CD4-positive, alpha-beta T cell treated with Interferon gamma for 1 hour (primary cell): ENCODE measurements around the gene APBA2.

Source experiments
- DNase-seq: peaks from one replicate; pipeline ENCODE4 v3.0.0-alpha.2; 2020

Gene APBA2

DNA sequence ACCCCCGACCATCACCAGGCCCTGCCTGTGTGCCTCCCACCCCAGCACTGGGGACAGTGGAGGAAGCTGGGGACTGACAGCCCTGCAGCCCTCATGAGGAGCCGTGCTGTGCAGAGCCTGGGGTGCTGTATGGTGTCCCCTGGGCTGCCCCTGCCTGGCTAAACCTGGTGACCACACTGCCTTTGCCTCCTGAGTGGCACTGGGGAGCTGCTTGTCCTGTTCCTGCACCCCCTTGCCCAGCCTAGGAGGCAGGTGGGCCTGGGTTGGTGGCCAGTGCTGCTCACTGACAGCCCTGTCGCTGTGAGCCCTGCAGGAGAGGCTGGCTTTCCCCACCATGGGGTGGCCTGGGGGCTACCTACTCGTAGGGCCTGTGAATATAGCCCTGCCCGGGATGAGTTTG, 224.4 kb downstream of the APBA2 start:
- DNase-seq = no peak

DNA sequence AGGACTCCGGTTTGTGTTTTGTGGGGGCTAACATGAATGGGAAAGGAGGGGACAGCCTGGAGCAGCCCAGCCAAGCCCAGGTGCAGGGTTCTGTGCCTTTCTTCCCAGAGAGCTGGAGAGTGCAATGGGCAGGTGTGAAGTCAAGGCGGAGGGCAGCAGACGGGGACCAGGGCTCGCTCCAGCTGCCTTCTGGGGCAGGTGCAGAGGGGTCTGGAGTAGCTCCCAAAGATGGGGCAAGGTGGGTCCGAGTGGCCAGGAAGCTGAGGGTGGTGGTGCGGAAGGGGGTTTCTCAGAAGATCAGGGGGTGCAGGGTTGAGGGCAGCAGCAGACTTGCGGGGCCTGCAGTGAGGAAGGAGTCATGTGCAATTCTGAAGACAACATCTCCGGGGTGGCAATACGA, 225.0 kb downstream of the APBA2 start:
- no peak for DNase-seq

DNA sequence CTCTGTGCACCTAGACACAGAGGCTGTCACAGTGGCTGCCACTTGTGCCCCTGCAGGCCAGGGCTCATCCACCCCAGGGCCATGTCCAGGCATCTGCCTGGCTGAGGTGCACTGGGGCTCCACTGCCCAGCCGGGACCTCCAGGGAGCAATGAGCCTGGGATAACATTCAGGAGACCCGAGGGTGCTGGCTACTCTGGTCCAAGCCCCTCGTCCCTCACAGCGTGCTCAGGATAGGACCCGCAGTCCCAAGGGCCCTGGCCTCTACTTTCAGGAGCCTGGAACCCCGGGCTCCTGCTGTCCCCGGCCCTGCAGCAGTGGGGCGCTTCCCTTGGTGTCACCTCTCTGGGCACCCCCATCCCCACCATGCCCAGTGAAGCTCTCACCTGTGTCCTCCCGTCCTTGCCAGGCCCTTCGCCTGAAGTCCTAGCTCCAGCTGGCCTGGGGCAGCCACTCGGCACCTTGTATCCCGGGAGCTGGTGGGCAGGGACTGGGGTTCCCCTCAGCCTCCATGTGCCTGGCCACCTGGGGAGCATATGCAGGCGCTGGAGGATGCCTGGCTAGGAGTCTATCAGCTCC, 226.0 kb downstream of the APBA2 start:
- DNase-seq = no peak

DNA sequence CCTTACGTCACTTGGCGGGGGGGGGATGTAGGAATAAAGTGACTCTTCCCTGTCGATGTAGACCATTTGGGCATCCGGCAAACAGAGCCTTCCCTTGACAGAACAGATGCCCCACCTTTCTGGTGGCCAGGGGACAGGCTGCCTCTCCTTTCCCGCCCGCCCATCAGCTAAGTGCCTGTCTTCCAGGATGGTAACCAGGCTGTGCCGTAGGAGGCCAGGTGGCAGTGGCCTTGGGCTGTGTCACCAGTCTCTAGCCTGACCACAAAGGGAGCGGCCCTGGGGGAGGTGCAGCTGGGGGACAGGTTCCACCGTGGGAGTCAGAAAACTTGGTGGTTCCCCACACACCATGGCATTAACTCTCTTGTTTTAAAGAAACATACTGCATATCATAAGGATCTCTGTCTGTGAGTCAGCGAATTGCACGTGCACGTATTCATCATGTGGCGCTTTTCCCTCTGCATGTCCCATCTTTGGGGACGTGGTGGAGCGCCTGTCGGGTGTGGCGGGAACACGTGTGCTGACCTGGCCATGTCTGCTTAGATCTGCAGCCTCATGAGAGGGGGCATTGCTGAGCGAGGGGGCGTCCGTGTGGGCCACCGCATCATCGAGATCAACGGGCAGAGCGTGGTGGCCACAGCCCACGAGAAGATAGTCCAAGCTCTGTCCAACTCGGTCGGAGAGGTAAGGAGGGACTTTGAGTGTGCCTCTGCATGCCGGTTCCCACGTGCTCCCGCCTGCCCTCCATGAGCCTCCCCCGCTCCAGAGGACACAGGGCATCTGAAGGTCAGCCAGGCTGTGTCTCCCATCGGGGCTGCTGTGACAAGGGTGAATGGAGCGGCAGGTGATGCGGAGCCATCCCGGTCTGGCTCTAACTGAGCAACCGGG, 227.8 kb downstream of the APBA2 start:
- DNase-seq = no peak

DNA sequence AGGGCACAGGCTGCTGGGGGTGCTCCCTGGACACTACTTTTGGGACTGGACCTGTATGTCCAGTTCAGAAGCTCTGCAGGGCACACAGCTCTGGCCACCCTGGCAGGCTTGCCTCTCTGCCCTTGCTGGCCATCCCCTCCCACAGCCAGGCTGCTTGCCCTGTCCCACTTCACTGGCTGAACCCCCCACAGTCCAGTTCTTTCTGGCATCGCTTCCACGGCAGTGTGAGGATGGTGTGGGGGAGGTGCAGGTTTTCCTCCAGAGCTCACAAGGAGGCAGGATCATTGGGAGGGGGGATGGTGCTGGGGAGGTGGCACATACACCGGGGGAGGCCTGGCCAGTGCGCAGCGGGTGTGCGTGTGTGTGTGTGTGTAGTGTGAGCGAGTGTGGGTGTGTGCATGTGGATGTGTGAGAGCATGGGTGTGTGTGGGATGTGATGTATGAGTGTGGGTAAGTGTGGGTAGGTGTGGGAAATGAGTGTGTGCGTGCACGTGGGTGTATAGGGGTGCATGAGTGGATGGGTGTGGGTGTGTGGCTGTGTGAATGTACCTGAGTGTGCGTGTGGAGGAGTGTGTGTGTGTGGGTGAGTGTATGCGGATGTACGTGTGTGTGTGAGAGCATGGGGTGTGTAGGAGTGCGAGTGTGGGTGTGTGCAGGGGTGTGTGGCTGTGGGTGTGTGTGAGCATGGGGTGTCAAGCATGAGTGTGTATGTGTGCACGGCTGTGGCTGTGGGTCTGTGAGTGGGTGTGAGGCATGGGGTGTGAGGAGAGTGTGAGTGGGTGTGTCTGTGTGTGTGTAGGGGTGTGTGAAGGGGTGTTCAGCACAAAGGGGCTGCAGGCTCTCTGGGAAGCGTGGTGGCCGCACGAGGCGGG, 228.7 kb downstream of the APBA2 start:
- no peak for DNase-seq

DNA sequence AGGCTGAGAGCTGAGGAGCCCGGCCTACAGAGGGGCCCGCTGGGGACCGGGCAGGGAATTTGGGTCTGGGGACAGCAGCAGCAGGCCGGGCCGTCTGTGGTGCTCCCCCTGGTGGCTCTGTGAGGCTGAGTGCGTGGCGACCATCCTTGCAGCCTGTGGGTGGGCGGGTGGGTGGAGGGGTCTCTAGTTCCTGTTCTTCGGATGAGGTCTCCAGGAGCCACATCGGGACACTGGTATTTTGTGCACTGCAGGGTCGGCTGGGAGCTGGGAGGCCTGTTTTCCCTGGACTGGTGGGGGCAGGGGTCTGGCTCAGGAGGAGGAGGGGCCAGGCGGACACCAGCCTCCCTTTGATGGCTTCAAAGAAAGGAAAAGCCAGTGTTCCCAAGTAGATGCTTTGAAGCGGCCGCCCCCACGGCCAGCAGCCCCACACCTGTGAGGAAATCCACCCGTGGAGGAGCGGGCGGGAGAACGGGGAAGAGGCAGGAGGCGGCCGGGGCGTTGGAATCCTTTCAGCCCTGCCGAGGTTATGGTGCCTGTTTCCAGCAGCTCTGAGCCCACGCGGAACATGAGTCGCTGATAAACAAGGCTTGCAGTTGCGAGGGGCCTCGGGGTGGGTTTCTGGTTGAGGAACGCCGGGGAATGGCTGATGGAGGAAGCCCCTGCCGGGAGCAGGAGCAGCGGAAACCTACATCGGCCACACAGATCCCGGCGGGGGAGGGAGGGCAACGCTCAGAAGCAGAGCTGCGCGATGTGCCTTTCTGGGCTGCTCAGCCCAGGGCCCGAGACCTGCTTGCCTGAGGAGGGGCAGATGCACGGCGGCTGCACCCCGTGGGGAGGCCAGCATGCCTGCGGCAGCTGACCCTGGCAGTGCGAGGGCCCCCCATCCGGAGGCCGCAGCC, 229.6 kb downstream of the APBA2 start:
- no peak for DNase-seq

DNA sequence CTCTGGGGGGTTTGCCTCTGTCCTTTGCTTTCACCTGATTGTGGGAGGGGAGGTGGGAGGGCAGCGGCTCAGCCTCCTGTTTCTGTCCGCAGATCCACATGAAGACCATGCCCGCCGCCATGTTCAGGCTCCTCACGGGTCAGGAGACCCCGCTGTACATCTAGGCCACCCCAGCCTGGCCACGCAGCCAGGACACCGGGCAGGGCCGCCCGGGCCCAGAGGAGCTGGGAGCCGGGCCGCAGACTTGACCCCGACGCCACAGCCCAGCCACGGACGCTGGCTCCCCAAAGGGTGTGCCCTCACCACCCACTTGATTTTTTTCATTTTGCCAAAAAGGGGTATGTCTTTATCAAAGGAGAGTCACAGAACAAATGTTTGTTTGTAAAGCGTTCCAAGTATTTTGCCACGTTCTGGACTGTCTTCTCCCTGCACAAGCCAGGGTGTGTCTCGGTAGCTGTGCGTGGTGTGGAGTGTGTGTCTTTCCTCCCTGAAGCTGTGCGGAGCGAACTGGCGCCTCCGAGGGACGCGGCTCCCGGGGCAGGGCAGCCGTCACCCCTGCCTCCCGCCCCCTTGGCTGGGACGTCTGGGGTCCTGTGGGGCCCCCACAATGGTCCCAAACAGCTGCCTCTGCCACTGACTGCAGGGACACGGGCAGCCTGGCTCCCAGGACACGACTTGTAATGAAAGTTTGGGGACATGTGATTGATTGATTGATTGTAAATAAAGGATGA, 231.4 kb downstream of the APBA2 start:
- no peak for DNase-seq

DNA sequence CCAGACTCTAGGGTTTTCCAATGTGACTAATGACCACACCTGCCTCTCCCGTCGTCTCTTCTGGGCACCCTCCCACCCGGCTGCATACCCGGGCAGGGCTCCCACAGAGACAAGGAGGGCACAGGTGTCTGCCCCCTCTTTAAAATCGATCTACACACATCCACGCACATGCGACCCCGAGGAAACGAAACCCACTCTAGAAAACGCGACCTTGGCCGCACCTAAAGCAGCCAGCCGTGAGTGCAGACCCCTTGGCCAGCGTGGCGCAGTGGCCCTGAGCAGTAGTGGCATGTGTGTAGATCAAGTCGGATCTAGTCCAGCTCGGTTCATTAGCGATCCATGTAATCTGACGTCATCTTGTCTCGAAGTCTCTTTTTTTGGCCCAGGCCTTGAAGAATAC, 232.0 kb downstream of the APBA2 start:
- DNase-seq = no peak

DNA sequence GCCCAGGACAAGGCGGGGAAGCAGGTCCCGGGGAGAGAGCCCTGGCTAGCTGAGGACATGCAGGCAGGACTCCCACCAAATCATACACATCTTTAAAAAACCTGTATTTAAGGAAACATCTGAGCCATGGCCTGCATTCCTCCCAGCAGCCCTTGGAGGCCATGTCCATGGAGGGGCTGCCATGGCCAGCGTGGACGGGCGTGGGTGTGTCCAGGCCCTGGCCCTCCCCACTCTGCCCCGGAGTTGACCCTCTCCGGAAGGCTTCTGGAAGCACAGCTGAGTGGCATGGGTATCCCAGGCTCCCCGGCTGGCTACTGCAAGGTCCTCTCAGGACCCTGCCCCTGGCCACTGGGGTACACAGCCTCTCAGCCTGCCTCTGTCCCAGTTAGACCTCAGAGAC, 234.1 kb downstream of the APBA2 start:
- DNase-seq = no peak

DNA sequence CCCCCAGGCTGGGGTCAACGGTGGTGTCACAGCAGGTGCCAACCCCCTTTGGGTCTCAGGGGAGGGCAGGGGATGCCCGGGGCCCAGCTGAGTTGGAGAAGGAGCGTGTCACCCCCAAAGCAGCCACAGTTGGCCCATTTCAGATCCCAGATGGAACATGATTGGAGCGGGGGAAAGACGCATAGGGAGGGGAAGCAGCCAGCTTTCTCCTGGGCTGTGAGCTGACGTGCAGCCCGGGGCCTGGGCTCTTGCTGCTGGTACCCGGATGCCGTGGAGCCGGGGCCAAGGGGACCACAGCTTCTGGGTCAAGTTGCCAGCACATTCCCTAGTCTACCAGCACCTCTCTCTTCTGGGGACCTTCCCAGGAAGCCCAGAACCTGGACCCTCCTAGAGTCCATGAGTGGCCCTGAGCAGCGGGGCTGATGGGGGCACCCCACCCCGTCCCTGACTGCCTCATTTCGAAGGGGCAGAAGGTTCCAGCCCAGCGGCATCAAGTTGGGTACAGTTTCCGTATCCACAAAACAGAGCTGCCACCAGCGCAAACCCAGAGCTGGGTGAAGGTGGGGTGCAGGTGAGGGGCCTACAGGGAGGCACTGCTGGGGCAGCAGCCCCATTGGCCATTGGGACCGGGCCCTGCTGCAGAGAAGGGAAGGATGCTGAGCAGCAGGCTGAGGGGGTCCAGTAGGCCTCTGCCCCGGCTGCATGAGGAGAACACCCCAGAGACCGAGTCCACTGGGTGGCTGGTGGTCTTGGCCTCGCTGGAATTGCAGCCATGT, 235.0 kb downstream of the APBA2 start:
- DNase-seq = no peak

DNA sequence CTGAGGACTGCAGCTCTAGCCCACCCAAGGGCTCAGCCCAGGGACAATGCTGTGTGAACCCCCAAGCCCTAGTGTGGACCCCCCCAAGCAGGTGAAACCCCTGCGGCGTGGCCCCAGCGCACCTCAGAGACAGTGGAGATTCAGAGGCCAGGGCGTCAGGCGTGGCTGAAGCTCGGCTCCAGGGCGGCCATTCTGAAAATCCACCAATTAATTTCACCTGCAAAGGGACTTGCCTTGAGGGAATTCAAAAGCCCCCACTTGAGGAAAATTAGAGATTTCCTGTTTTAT, 235.5 kb downstream of the APBA2 start:
- DNase-seq = no peak

DNA sequence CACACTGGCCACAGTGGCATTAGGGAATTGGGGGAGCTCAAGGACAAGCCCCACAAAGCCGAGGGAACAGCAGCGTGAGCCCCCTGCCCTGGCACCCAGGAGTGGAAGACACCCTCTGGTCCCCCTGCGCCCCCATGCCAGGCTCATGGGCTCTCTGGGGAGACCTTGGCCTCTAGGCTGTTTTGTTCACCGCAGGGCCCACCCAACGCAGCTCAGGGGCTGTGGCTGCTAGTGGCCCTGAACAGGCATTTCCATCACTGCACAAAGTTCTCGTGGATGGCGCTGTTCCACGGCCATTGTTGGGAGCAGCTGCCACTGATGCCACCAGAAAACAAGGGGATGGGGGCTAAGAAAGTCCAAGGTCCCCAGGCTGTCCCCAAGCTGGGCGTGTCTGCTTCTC, 236.1 kb downstream of the APBA2 start:
- DNase-seq = no peak

DNA sequence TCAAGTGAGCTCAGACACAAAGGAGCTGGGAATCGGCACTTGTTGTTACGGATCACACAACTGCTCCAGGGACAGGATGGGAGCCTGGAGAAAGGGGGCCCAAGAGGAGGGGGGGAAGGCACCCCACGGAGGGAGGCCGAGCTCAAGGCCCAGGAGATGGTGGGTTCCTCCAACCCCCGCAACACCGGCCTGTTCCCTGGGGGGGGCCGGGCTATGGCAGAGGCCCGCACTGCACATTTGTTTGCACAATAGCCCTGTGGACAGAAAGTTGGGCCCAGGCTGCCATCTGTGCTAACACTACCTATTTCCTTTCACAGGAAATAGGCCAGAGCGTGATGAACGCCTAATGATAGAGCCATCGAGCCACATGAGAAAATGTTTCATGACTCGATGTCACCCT, 236.7 kb downstream of the APBA2 start:
- no peak for DNase-seq

DNA sequence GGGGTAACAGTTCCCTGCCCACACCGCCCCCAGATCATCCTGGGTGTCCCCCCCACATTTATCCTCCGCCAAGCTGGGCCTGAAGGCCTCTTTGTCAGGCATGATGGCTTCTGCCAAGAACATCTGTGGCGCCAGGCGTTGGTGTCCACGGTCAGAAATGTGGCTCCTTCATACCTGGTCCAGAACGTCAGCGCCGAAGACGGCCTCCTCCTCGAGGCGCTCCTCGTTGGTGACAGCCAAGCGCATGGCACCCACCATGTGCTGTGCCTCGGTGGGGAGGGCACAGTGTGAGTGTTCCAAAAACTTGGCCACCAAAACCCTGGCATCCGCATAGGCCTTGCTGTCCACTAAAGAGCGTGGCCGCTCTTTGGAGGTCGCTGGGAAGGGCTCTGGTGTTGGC, 237.4 kb downstream of the APBA2 start:
- DNase-seq = no peak

DNA sequence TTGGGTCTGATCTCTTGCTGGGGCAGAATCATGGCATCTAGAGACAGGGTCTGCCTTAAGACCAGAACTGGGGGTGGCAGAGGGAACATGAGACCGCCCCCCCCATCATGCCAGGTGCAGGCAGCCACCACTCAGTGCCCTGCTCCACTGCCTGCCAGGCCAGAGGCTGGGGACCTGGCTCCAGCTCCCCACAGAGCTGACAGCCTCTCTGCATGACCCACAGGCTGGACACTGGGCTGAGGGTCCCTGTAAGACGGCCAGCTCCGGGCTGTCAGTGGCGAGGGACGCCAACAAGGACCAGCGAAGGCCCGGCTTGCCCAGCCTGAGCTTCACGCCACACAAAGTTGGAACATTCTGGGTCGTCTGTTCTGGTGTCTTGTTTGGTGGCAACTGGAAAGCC, 238.2 kb downstream of the APBA2 start:
- DNase-seq = no peak

DNA sequence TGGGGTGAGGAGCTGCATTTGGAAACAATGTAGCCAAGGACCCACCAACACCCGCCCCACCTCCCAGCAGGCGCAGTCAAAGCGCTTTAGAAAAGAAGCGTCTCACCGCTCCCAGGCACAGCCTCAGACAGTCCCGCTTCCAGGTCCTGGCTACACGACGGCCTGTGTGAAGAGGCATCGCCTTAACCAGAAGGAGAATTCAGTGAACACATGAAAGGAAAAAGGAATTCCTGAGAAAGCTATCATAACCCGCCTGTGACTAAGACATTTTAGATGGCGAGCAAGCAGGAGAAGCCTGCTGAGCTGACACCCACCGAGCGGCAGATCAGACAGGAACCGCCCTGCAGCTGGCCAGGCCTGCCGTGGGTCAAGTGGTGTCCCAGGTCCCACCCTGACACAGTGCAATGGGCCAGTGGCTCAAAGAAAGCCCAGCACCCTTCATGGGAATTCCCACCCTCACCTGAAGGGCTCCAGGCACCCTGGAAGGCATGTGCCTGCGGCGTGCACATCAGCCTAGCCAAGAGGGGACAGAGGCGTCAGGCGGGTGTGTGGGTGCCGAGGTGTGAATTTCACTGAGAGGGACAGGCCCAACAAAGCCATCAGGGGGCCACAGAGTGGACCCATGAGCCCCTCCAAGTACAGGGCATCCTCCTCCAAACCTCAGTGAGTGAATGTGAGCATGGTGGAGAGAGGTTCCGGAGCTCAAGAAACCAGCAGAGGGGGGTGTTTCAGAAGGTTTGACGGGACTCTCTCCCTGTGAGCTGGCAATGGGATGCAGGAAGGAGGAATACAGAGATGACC, 239.0 kb downstream of the APBA2 start:
- no peak for DNase-seq

DNA sequence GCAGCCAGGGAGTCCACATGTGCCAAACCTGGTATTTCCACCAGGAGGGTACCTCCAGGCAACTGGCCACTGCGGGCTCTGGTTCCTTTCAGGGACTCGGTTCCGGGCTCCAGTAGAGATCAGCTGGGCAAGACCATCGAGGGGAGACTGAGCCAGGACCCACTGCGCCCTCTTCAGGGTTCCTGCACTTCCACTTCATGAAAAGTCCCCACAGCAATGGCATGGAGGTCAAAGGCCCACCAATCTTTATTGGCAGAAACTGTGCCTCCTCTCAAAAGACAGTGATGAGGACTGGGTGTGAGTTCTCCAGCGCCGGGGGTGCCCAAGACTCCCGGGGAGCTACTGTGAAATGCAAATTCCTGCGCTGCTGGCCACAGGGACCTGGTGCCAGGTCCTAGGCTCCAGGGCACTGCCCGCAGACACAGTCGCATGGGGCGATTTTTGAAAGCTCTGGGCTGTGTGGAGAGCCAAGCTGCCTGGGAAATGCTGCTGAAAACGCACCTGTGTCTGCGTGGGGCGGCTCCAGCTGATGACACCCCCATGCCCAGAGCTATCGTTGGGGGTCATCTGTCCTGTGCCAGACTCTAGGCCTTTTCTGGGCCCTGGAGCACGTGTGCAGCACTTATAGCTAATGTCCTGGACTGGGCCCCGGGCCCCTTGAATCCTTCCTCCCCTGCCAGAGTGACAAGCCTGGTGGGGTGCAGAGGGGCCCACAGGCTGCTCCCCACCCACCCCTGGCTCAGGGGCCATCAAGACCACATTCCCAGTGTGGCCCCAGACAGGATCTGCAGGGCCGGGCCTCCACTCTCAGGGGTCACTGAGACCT, 239.8 kb downstream of the APBA2 start:
- DNase-seq = no peak

DNA sequence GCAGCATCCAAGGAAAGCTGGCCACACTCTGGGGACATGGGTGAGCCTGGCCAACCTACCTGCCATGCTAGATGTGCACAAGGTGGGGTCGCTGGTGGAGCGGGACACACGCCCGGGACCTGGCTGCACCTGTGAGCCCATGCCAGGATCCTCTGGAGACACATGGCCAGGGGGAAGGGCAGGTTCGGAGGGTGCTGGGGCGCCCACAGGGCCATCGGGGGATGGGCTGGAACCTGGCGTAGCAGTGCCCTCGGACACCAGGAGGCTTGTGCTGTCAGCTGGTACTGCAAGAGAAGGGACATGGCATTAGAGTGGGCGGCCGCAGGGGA, 240.4 kb downstream of the APBA2 start:
- no peak for DNase-seq

DNA sequence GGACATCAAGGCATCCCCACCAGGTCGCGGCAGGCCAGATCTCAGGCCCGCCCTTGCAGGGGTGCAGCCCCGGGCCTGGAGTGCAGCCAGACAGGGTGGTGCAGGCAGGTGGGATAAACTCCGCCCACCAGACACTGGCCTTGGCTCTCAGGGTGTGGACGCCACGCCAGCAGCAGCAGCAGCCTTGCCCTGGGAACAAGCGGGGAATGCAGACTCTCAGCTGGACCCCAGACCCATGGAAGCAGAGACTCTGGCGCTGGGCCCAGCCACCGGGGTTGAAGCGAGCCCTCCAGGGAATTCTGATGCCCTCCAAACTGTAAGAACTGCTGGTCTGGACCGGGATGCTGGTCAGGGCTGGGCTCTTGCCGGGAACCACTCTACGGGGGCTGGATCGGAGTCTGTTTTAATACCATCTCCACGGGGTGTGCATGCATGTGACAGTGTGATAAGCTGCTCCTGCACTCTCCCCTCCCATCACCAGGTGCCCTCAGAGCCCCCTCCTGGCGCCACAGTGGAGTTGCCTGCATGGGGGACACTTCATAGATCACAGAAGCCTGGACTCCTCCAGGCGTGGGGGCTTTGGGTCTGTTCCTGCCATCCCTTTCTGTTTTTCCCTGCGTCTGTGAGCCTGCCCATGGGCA, 241.2 kb downstream of the APBA2 start:
- no peak for DNase-seq
